GM18505 (cell line): ENCODE data around the gene GJA4.

Experiments used
- ATAC-seq: cut with Tn5 transposase; IDR thresholded peaks from one replicate; pipeline ENCODE4 v1.9.1; 2021; ENCODE audit not compliant: unreplicated experiment
- POLR2A ChIP-seq: IDR thresholded peaks from 4 replicates; pipeline ENCODE4 v1.6.1; 2011; ENCODE audit warnings: borderline replicate concordance; ENCODE audit not compliant: insufficient read depth, insufficient read length; ENCODE audit errors: extremely low read depth

GJA4 gene

GRCh38 chr1:34792868-34793727 lies at the start of gene GJA4:
TSS of gene GJA4 (plus strand) at chr1:34792999. CDS start at chr1:34794214, 1,215 bp downstream.
- TF ChIP-seq POLR2A: no peak
- no peak for ATAC-seq

DNA sequence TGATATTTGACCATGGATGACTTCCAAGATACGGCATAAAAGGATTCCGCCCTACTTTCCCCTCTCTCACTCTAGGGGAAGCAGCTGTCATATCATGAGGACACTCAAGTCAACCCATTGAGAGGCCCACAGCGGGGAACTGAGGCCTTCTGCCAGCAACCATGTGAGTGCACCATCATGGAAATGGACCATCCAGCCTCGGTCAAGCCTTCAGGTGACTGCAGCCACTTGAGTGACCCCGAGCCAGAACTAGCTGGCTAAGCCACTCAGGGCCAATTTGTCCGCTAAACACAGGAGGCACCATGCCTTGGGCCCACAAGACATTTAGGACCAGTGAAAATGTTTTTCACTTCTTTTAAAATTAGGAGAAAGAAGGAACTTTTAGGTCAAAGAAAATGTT lies 49.0 kb upstream of the GJA4 start:
- TF ChIP-seq POLR2A: no peak
- no peak for ATAC-seq

- ATAC-seq: no peak
- TF ChIP-seq POLR2A: no peak
Measured at GRCh38 chr1:34744851-34745250, 47.9 kb upstream of the GJA4 start.

DNA sequence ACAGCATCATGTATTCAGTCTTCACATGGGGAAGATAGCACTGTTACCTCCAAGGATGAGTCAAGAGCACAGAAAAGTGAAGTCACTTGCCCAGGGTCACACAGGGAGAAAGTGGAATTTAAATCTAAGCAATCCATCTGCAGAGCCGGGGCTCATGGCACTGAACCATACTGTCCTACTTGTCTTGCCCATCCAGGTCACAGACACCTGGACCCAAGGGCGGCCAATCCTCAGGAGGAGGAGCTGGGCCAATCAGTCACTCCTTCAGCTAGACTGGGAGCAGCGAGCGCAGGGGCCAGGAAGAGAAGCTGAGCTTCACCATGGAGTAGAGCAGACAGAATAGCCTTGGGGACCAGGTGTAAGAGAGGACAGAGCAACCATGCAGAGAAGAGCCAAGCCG lies 47.1 kb upstream of the GJA4 start:
- ATAC-seq: no peak
- TF ChIP-seq POLR2A: no peak

- no peak for TF ChIP-seq POLR2A
- ATAC-seq: no peak
Measured at GRCh38 chr1:34746101-34746500, 46.7 kb upstream of the GJA4 start.

GRCh38 chr1:34746785-34747637 lies 45.8 kb upstream of the GJA4 start:
- ATAC-seq: no peak
- TF ChIP-seq POLR2A: no peak

GRCh38 chr1:34747638-34747941 lies 45.2 kb upstream of the GJA4 start:
- no peak for TF ChIP-seq POLR2A

GRCh38 chr1:34749992-34750391 lies 42.8 kb upstream of the GJA4 start:
- ATAC-seq: no peak
- TF ChIP-seq POLR2A: no peak

More at GRCh38 chr1:34747638-34747941, 45.2 kb upstream of the GJA4 start:
- ATAC-seq: no peak

GRCh38 chr1:34750610-34751009 lies 42.2 kb upstream of the GJA4 start:
- TF ChIP-seq POLR2A: no peak

GRCh38 chr1:34753163-34753562 lies 39.6 kb upstream of the GJA4 start:
- ATAC-seq: no peak
- no peak for TF ChIP-seq POLR2A

More at GRCh38 chr1:34750610-34751009, 42.2 kb upstream of the GJA4 start:
- ATAC-seq: no peak

DNA sequence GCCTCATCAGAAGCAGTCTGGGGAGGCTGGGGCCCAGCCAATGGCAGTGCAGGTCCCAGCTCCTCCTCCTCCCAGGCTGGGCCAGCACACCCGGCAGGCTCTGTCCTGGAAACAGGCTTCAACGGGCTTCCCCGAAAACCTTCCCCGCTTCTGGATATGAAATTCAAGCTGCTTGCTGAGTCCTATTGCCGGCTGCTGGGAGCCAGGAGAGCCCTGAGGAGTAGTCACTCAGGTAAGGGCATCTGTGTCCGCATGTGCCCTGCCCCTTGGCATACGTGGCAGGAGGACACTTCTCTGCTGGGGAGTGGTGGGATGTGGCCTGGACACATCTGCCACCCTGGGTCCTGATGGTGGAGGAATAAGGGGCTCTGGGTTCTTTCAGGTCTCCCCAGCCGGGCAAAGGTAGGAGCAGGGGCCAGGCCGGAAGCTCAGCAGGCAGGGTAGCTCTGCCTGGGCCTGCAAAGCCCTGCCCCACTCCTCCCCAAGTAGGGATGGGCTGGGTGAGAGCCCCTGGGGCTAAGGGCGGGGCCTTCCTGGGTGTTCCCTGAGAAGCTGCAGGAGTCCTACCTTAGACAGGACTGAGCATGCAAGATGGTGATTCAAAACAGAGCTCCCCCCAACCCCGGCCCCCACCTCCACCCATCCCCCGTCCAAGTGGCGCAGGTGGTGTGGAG lies 37.7 kb upstream of the GJA4 start, which contains the start of gene GJB5:
TSS of gene GJB5 (plus strand) at position 84 of the 674 bp plus-strand sequence. CDS start 2,284 bp downstream, outside the sequence.
- no peak for TF ChIP-seq POLR2A
- ATAC-seq: no peak

- TF ChIP-seq POLR2A: no peak
- no peak for ATAC-seq
Measured at GRCh38 chr1:34755961-34756360, 36.8 kb upstream of the GJA4 start.

- ATAC-seq: no peak
- TF ChIP-seq POLR2A: no peak
Measured at GRCh38 chr1:34757386-34757785, 35.4 kb upstream of the GJA4 start.

GRCh38 chr1:34758751-34759150 lies 34.0 kb upstream of the GJA4 start:
- TF ChIP-seq POLR2A: no peak
- ATAC-seq: no peak
